ENCODE measurements around the gene ABCB6.

ABCB6 gene

DNA sequence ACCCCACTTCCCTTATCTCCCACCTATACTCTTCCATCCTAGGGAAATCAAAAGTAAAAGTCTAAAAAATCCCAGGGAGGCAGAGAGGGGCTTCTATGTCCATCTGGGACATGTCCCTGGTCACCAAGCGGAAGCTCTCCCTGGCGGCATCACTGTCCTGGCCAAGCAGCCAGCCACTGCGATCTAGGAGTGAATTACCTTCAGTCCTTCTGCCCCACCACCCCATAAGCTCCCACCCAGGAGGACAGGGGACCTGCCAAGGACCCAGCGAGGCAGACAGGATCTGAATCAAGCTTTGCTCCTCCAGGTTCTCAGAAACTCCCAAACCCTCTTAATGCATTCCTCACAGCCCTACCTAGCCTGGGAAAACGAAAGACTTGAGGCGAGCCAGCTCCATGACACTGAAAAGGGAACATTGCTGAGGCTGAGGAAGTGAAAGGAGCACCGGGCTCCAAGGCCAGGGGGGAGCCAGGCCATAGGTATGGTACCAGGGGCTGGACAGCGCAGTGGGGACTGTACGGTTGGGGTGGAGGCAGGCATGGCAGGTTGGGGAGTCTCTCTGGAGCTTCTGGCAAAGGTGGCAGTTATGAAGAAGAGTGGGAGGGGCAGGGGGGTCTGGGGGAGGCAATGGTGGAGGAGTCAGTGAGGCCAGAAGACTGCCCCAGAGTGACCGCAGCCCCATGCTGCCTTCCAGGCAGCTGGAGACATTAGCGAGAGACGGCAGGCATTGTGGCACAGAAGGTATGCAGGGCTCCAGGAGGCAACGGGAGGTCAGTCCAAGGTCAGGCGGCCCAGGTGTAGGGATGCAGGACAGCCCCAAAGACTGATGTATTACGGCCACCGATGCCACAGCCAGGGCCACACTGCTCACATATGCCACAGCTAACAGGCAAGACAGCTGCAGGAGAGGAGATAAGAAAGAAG is 46.3 kb downstream of the ABCB6 start:
- peaks cover 6% of the 10 kb centered on the region for H3K4me1 ChIP-seq (ENCODE audit: control insufficient read depth, insufficient read depth, low read length)
- no peaks in the 10 kb centered on the region for H3K9me3 ChIP-seq (ENCODE audit: control insufficient read depth, insufficient read depth, low read length)
- no peak overlapping the region for H3K4me3 ChIP-seq (ENCODE audit: low read depth, low read length)

DNA sequence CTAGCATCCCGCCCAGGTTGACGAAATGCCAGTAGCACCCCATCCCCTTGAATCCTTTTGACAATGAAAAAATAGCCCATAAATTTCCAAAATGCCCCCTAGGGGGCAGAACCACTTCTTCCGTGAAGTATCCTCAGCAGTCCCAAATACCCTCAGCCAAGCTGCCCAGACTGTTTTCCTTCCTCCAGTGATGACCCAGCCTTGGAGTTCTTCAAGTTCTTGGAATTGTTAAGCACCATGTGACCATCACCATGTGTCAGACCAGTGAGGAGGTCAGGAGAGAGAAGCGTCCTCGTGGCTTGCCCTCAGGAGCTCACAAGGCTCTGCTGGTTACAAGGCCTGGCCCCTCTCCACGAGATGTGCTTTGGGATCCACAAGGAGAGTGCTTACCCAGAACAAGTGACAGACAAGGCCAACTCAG is 47.5 kb downstream of the ABCB6 start:
- peaks cover 22% of the 10 kb centered on the region for H3K36me3 ChIP-seq (ENCODE audit: control insufficient read depth, insufficient read depth, low read length)
- H3K4me1 ChIP-seq (ENCODE audit: control insufficient read depth, insufficient read depth, low read length): peaks cover 6% of the 10 kb centered on the region
- no peaks in the 10 kb centered on the region for H3K9me3 ChIP-seq (ENCODE audit: control insufficient read depth, insufficient read depth, low read length)
- H3K27ac ChIP-seq (ENCODE audit: low read depth, low read length): no peak overlapping the region
- no peaks in the 10 kb centered on the region for H3K27me3 ChIP-seq (ENCODE audit: control insufficient read depth, insufficient read depth, low read length)
- H3K9ac ChIP-seq (ENCODE audit: low read depth, low read length): no peak overlapping the region
- no peak overlapping the region for H3K4me3 ChIP-seq (ENCODE audit: low read depth, low read length)

More for the DNA sequence above, 46.3 kb downstream of the ABCB6 start:
- no peaks in the 10 kb centered on the region for H3K27me3 ChIP-seq (ENCODE audit: control insufficient read depth, insufficient read depth, low read length)
- peaks cover 22% of the 10 kb centered on the region for H3K36me3 ChIP-seq (ENCODE audit: control insufficient read depth, insufficient read depth, low read length)
- no peak overlapping the region for H3K9ac ChIP-seq (ENCODE audit: low read depth, low read length)
- no peak overlapping the region for H3K27ac ChIP-seq (ENCODE audit: low read depth, low read length)

DNA sequence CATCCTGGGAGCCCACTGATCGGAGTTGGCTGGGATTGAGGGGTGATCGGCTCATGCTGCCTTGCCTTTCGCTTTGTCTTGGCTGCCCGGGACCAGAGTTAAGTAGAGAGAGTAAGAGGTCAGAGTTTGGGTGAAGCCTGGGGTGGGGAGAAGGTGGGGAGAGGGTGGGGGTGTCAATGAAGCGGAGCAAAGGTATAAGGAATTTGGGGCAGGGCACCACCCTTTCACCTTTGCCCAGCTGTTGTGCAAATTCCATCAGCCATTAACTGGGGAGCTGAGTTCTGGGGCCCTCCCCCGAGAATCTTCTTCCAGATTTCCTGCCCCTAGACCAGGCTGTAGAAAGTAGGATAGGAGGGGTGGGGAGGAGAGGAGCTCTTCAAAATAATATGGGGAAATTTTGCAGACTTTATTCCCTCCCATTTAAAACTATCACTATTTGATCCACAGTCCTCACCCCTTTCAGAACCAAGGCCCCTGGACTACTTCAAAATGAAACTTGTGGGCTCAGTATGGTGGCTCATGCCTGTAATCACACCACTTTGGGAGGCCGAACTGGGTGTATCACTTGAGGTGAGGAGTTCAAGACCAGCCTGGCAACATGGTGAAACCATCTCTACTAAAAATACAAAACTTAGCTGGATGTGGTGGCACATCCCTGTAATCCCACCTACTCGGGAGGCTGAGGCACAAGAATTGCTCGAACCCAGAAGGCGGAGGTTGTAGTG is 48.7 kb downstream of the ABCB6 start, which contains the start of gene SLC23A3:
SLC23A3 (minus strand) TSS at position 100 of the 725 bp plus-strand sequence; CDS start at position 55, 45 bp downstream.
- no peak within 1 kb of the TSS for H3K9ac ChIP-seq (ENCODE audit: low read depth, low read length)
- no peak within 1 kb of the TSS for H3K4me3 ChIP-seq (ENCODE audit: low read depth, low read length)
- H3K27ac ChIP-seq (ENCODE audit: low read depth, low read length): no peak within 1 kb of the TSS
- no peaks in the 10 kb centered on the region for H3K9me3 ChIP-seq (ENCODE audit: control insufficient read depth, insufficient read depth, low read length)
- peaks cover 22% of the 10 kb centered on the region for H3K36me3 ChIP-seq (ENCODE audit: control insufficient read depth, insufficient read depth, low read length)
- H3K27me3 ChIP-seq (ENCODE audit: control insufficient read depth, insufficient read depth, low read length): no peaks in the 10 kb centered on the region
- no peaks in the 10 kb centered on the region; the same call in 1 of the 2 replicates for H3K4me1 ChIP-seq (ENCODE audit: control insufficient read depth, insufficient read depth, low read length)

DNA sequence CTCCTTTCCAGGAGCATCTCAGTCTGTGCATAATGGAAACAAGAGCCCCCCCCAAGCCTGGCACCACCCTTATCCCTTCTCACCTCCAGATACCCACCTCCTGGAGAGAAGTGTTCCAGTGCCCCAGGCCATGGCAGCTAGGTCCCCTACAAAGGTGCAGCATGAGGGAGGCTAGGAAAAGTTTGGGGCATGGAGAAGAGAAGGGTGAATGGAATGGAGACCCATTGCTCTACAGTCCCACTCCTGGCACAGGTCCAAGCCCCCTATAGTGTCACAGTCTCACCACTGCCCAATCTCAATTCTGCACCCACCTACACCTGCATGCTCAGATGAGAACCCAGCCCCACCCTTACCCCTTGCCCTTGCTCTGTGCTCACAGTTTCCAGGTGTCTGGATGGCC is 49.8 kb downstream of the ABCB6 start:
- H3K27me3 ChIP-seq (ENCODE audit: control insufficient read depth, insufficient read depth, low read length): no peaks in the 10 kb centered on the region
- no peak overlapping the region for H3K4me3 ChIP-seq (ENCODE audit: low read depth, low read length)
- no peak overlapping the region for H3K9ac ChIP-seq (ENCODE audit: low read depth, low read length)
- peaks cover 11% of the 10 kb centered on the region; the same call in 1 of the 2 replicates for H3K36me3 ChIP-seq (ENCODE audit: control insufficient read depth, insufficient read depth, low read length)
- no peaks in the 10 kb centered on the region; the same call in 1 of the 2 replicates for H3K4me1 ChIP-seq (ENCODE audit: control insufficient read depth, insufficient read depth, low read length)
- H3K9me3 ChIP-seq (ENCODE audit: control insufficient read depth, insufficient read depth, low read length): no peaks in the 10 kb centered on the region
- H3K27ac ChIP-seq (ENCODE audit: low read depth, low read length): no peak overlapping the region

DNA sequence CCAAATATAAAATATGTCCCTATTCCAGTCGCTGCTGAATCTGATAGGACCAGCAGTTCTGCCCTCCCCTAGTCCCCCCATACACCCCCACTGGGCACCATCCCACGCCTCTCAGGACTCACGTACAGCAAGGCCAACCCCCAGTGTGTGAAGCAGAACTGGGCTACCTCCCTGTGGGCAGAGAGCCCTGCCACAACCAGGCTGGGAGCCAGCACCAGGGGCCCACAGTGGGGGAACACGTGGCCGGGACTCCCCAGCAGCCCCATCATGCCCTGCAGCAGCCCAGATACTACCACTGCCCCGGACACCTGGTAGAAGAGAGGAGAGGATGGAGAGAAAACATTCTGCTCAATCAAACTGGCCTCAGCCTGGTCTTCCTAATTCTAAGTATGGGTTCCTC is 50.2 kb downstream of the ABCB6 start:
- H3K4me1 ChIP-seq (ENCODE audit: control insufficient read depth, insufficient read depth, low read length): no peaks in the 10 kb centered on the region; the same call in 1 of the 2 replicates
- no peaks in the 10 kb centered on the region for H3K27me3 ChIP-seq (ENCODE audit: control insufficient read depth, insufficient read depth, low read length)
- H3K27ac ChIP-seq (ENCODE audit: low read depth, low read length): no peak overlapping the region
- no peaks in the 10 kb centered on the region for H3K9me3 ChIP-seq (ENCODE audit: control insufficient read depth, insufficient read depth, low read length)
- no peak overlapping the region for H3K4me3 ChIP-seq (ENCODE audit: low read depth, low read length)
- no peak overlapping the region for H3K9ac ChIP-seq (ENCODE audit: low read depth, low read length)
- H3K36me3 ChIP-seq (ENCODE audit: control insufficient read depth, insufficient read depth, low read length): peaks cover 8% of the 10 kb centered on the region; the same call in 1 of the 2 replicates

DNA sequence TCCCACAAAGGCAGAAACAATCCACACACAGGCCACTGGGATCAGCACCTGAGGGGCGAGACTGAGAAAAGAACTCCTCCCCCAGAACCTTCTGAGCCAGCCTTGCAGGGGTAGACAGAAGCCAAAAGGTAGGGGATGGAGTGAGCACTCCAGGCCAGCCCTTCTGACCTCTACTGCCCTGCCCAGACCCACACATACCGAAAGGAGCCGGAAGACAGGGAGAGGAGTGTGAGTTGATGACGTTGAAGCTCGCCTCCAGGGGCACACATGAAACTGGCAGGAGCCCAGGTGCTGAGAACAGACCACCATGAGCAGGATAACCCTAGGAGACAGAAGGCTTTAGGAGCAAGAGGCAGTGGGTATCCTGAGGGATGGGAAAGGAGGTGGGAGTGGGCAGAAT is 50.8 kb downstream of the ABCB6 start:
- no peaks in the 10 kb centered on the region for H3K9me3 ChIP-seq (ENCODE audit: control insufficient read depth, insufficient read depth, low read length)
- no peak overlapping the region for H3K9ac ChIP-seq (ENCODE audit: low read depth, low read length)
- peaks cover 4% of the 10 kb centered on the region; the same call in 1 of the 2 replicates for H3K36me3 ChIP-seq (ENCODE audit: control insufficient read depth, insufficient read depth, low read length)
- H3K4me1 ChIP-seq (ENCODE audit: control insufficient read depth, insufficient read depth, low read length): no peaks in the 10 kb centered on the region; the same call in 1 of the 2 replicates
- no peaks in the 10 kb centered on the region for H3K27me3 ChIP-seq (ENCODE audit: control insufficient read depth, insufficient read depth, low read length)
- H3K27ac ChIP-seq (ENCODE audit: low read depth, low read length): no peak overlapping the region
- H3K4me3 ChIP-seq (ENCODE audit: low read depth, low read length): no peak overlapping the region

DNA sequence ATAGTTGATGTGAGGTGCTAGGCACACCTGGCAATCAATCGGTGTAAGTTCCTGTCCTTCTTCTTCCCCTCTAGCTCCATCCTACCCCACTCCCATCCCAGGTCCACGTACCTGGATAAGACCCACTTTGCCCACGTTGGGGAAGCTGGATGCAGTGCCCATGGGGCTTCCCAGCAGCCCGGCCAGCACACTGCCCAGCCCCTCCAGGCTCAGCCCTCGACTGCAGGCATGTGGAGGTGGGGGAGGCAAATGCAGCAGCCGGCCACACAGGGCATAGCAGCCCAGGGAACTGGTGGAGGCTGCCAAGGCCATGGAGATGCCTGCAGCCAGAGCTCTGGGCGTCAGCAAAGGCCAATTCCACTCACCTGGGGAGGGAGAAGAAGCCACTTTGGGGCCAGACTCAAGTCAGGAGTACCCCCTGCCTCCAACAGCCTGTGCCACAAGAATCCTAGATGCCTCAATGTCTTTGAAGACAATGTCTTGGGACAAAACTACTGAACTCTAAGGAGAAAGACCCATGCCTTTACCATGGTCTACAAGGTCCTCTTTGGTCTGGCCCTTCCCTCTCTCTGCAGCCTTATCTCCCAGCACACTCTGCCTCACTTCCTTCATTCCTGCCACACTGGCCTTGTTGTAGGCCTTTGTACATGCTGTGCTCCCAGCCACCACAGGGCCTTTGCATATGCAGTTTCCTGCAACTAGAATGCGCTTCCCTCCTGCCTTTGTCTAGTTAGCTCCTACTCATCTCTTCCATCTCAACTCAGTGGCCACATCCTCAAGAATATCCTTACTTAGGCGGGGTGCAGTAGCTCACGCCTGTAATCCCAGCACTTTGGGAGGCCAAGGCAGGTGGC is 53.5 kb downstream of the ABCB6 start:
- no peak overlapping the region for H3K4me3 ChIP-seq (ENCODE audit: low read depth, low read length)
- H3K27ac ChIP-seq (ENCODE audit: low read depth, low read length): no peak overlapping the region
- H3K36me3 ChIP-seq (ENCODE audit: control insufficient read depth, insufficient read depth, low read length): no peaks in the 10 kb centered on the region
- no peaks in the 10 kb centered on the region for H3K9me3 ChIP-seq (ENCODE audit: control insufficient read depth, insufficient read depth, low read length)
- no peak overlapping the region for H3K9ac ChIP-seq (ENCODE audit: low read depth, low read length)
- no peaks in the 10 kb centered on the region for H3K27me3 ChIP-seq (ENCODE audit: control insufficient read depth, insufficient read depth, low read length)
- H3K4me1 ChIP-seq (ENCODE audit: control insufficient read depth, insufficient read depth, low read length): peaks cover 6% of the 10 kb centered on the region

DNA sequence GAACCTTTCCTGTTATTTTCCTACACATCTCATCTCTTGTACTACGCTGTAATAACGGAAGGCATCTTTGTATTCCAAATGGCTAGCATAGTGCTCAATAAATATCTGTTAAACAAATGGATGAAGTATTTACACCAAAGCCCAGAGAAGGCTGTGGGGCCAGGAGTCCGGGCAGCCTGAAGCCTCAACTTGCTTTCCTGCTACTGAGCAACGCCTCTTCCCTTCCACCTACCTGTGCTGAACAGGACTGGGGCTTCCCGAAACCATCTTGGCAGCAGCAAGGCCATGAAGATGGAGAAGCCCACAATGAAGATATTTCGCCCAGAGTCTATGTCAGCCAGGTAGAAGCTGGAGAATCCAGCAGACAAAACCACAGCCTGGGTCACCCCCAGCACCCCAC is 55.6 kb downstream of the ABCB6 start:
- no peak overlapping the region for H3K4me3 ChIP-seq (ENCODE audit: low read depth, low read length)
- no peaks in the 10 kb centered on the region for H3K27me3 ChIP-seq (ENCODE audit: control insufficient read depth, insufficient read depth, low read length)
- H3K9me3 ChIP-seq (ENCODE audit: control insufficient read depth, insufficient read depth, low read length): no peaks in the 10 kb centered on the region
- no peak overlapping the region for H3K9ac ChIP-seq (ENCODE audit: low read depth, low read length)
- no peak overlapping the region for H3K27ac ChIP-seq (ENCODE audit: low read depth, low read length)
- peaks cover 6% of the 10 kb centered on the region for H3K4me1 ChIP-seq (ENCODE audit: control insufficient read depth, insufficient read depth, low read length)
- no peaks in the 10 kb centered on the region for H3K36me3 ChIP-seq (ENCODE audit: control insufficient read depth, insufficient read depth, low read length)

DNA sequence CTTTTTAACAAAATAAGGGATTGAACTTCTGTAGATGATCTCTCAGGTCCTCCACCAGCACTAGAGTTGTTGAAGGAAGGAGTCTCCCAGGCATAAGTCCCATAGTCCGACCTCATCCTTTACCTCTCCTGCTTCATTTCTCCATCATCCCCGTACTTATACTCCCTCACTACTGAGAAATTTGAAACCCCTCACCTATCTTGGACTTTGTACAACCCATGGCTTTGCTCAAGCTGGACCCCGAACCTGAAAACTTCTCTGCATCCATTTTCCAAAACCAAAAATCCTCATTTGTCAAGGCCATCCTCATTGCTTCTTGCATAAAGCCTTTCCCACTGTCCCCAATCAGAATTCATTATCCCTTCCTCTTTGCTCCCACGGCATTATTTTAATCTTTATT is 57.7 kb downstream of the ABCB6 start:
- Histone ChIP-seq H3K4me3 (ENCODE audit: low read depth, low read length) (peak overlapping the region; percentile 94), H3K27me3 (ENCODE audit: control insufficient read depth, insufficient read depth, low read length) (no peaks in the 10 kb centered on the region), H3K9me3 (ENCODE audit: control insufficient read depth, insufficient read depth, low read length) (no peaks in the 10 kb centered on the region), H3K27ac (ENCODE audit: low read depth, low read length) (no peak overlapping the region), H3K36me3 (ENCODE audit: control insufficient read depth, insufficient read depth, low read length) (peaks cover 13% of the 10 kb centered on the region), H3K9ac (ENCODE audit: low read depth, low read length) (no peak overlapping the region), H3K4me1 (ENCODE audit: control insufficient read depth, insufficient read depth, low read length) (peaks cover 10% of the 10 kb centered on the region)

DNA sequence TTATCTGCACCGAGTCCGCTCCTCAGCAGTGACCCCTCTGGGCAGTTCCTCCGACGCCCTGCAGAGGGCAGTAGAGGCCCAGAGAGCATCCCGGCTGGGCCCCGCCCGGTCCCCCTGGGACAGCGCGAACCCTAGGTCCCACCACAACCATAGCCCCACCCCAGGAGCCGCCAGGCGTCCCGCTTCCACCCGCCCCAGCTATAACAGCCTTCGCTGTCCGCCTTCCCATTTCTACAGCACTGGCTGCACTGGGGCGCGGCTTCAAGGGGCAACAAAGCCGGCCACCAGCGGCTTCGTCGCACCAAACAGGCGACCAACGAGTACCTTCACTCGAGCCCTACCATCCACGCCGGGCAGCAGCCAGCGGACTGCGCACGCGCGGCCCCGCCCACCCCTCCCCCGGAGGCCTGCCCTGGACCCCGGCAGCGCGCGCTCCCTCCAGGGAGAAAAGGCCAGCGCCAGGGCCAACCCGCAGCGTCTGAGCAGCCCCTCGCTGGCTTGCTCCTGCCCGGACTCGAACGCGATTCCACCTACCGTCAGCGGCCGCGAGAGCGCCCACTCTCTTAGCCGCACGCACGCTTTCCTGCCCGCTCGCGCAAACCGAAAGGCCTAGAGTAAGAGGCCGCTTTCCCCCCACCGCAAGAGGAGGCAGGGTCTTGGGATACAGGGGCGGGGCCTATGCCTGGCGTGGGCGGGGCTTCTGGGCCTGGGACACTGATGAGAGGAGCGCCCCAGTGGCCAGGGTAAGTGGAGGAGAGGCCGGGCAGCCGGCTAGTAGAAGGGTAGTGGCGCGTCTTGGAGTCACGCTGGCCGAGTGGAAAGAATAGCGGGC is 58.4 kb downstream of the ABCB6 start, which contains the start of gene NHEJ1:
NHEJ1 (minus strand) TSS at position 630 of the 832 bp plus-strand sequence. CDS start 2,453 bp downstream, outside the sequence.
- Histone ChIP-seq H3K27ac (ENCODE audit: low read depth, low read length) (peak within 1 kb of the TSS; percentile 94), H3K27me3 (ENCODE audit: control insufficient read depth, insufficient read depth, low read length) (no peaks in the 10 kb centered on the region), H3K9me3 (ENCODE audit: control insufficient read depth, insufficient read depth, low read length) (no peaks in the 10 kb centered on the region), H3K36me3 (ENCODE audit: control insufficient read depth, insufficient read depth, low read length) (peaks cover 13% of the 10 kb centered on the region), H3K4me3 (ENCODE audit: low read depth, low read length) (peak within 1 kb of the TSS; percentile 94), H3K4me1 (ENCODE audit: control insufficient read depth, insufficient read depth, low read length) (peaks cover 10% of the 10 kb centered on the region), H3K9ac (ENCODE audit: low read depth, low read length) (peak within 1 kb of the TSS; percentile 86)
